ENCODE data around the gene TLE6. TPM values are rescaled to one million over a fixed set of nuclear protein-coding genes. Genes with fewer than 3 reads are reported as not detected.

Gene TLE6
- total RNA-seq, result 1.2 and 8.9 TPM in 2 replicates

GRCh38 chr19:2977001-2977745, at the start of gene TLE6:
TSS of gene TLE6 (plus strand) at chr19:2977564. CDS start at chr19:2978234, 670 bp downstream.

GRCh38 chr19:2944775-2945574, 32.4 kb upstream of the TLE6 start, which contains the start of gene ZNF77:
TSS of gene ZNF77 (minus strand) at chr19:2944971. CDS start at chr19:2944840, 131 bp downstream.

DNA sequence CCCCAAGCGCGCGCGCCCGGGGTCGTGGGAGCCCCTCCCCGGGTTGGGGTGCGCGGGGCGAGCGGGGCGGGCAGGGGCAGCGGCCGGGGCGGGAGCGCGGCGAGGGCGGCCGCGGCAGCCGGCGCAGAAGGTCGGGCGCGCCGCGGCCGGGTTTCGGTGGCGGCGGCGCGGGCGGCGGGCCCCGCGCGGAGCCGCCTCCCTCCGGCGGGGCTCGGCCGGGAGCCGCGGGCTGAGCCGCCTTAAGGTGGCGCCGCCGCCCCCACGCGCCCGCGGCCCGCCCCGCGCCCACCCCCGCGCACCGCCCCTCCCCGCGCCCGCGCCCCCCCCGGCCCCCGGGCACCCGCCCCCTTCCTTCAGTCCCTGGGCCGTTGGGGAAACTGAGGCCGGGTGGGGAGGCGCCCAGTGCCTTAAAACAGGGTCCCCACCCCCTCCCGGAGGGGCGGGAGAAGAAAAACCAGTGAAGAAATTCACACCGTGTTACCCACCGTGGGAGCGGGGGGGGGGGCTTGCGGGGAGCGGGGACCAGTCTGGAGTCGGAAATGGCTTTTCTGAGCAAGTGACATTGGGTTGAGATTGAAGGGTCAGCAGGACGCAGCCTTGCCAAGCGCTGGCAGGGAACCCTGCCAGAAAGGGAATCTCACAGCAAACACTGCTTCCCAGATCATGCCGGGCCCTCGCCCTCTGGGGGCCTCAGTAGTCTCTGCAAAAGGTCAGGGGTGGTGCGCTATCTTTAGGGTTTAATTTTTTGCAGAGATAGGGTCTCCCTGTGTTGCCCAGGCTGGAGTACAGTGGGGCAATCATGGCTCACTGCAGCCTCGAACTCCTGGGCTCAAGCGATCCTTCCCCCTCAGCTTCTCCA, 51.9 kb downstream of the TLE6 start, which contains the start of gene TLE2:
Gene TLE2 (minus strand): TSS at position 216 of the 859 bp plus-strand sequence. CDS start 376 bp downstream, outside the sequence.

Other genes starting within 250 kb of the TLE6 start
- gene SLC39A3, start 237.5 kb upstream of the TLE6 start, total RNA-seq, result 32.1 and 44.2 TPM in 2 replicates
- gene SGTA, start 194.3 kb upstream of the TLE6 start, total RNA-seq, result 76.5 and 78.9 TPM in 2 replicates
- 73.5 and 90.1 TPM in 2 replicates for gene THOP1, start 192.1 kb upstream of the TLE6 start, total RNA-seq
- gene ZNF554, start 157.7 kb upstream of the TLE6 start, total RNA-seq, result 0.65 and 3.8 TPM in 2 replicates
- gene ZNF555, start 136.1 kb upstream of the TLE6 start, total RNA-seq, result 4.9 and 7.5 TPM in 2 replicates
- gene ZNF556, start 110.2 kb upstream of the TLE6 start, total RNA-seq, result 0.08 TPM in 1 of 2 replicates, not detected in the other
- 1.6 and 6.1 TPM in 2 replicates for gene ZNF57, start 76.6 kb upstream of the TLE6 start, total RNA-seq
- gene ZNF77, start 32.6 kb upstream of the TLE6 start, total RNA-seq, result 2.6 and 4.9 TPM in 2 replicates
- 3.9 and 29.4 TPM in 2 replicates for gene TLE2, start 51.7 kb downstream of the TLE6 start, total RNA-seq
- gene TLE5, start 84.9 kb downstream of the TLE6 start, total RNA-seq, result 391 and 417 TPM in 2 replicates
- gene GNA11, start 116.8 kb downstream of the TLE6 start, total RNA-seq, result 48.5 and 66.3 TPM in 2 replicates
- 3.4 TPM in 1 of 2 replicates, not detected in the other for gene GNA15, start 158.5 kb downstream of the TLE6 start, total RNA-seq
- not detected in 2 replicates for gene S1PR4, start 201.2 kb downstream of the TLE6 start, total RNA-seq
- 56.9 and 90.5 TPM in 2 replicates for gene NCLN, start 208.4 kb downstream of the TLE6 start, total RNA-seq
- gene CELF5, start 247.1 kb downstream of the TLE6 start, total RNA-seq, result not detected in 2 replicates